ENCODE data around the gene TAOK3. TPM values are rescaled to one million over a fixed set of nuclear protein-coding genes. Genes with fewer than 3 reads are reported as not detected.

The TAOK3 gene
- total and polyA plus RNA-seq, 9 of the 15 experiments (the other 6 are each of a cell fraction or from before 2014, with no cell fraction given): 24.3 to 83.5 (median 47.1) TPM

DNA sequence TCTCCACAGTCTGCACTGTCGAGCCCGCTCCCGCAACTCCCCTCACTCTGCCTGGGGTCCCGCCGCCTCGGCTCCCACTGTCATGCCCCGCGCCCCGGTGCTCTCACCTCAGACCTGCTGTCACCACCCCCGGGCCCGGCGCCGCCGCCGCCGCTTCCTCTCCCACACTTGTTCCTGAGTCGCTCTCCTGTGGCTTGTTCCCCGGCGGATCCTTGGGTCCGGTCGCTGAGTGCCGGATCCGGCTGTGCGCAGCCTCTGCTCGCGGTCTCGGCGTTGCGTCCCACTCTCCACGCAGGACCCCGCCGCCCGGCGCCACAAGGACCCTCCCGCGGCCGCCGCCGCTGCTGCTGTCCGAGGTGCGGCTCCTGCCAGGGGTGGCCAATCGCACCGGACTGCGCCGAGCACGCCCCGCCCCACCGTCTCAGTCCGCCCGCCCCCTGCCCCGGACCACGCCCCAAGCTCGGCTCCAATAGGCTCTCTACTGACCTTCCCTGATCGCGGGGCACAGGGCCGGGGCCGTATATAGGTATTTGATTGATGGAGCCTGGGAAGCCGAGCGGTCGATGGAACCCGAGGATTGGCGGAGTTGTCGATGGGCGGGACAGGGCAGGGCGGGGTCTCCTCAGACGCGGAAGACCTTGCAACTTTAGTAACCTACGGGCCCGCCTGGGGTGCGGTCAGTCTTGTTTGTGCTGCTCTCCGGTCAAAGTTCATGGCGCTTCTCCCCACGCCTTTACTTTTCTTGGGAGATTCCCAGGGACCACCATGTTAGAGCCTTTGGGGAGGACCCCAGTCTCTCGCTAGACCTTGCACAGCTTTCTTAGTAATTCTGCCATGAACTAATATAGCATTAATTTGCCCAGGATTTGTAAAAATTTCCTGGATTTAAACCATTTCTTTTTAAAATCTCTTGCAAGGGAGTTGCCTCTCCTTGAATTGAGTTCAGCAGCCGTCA is at the start of gene TAOK3 (continued):
- TF ChIP-seq, protein P1, sequence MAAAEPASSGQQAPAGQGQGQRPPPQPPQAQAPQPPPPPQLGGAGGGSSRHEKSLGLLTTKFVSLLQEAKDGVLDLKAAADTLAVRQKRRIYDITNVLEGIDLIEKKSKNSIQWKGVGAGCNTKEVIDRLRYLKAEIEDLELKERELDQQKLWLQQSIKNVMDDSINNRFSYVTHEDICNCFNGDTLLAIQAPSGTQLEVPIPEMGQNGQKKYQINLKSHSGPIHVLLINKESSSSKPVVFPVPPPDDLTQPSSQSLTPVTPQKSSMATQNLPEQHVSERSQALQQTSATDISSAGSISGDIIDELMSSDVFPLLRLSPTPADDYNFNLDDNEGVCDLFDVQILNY (CRISPR knock-in tag; IDR thresholded peaks at IDR 0.05): no peak
- TF ChIP-seq WHSC1 (IDR thresholded peaks at IDR 0.05; ENCODE audit: low read length) (no peak), ZFP30 (CRISPR knock-in tag; IDR thresholded peaks at IDR 0.05; ENCODE audit: borderline replicate concordance) (no peak), MYNN (IDR thresholded peaks at IDR 0.05) (no peak), MYNN (CRISPR knock-in tag; IDR thresholded peaks at IDR 0.05) (no peak), KDM4B (IDR thresholded peaks at IDR 0.05; ENCODE audit: borderline replicate concordance in 2 of 2, low read depth in 1 of 2) (no peak), KLF1 (tag; IDR thresholded peaks at IDR 0.05) (no peak), GTF2F1 (IDR thresholded peaks at IDR 0.05; ENCODE audit: low read depth, low read length) (no peak), HNRNPL (IDR thresholded peaks at IDR 0.05; ENCODE audit: low read depth, low read length) (no peak)
- TF ChIP-seq, protein P2, sequence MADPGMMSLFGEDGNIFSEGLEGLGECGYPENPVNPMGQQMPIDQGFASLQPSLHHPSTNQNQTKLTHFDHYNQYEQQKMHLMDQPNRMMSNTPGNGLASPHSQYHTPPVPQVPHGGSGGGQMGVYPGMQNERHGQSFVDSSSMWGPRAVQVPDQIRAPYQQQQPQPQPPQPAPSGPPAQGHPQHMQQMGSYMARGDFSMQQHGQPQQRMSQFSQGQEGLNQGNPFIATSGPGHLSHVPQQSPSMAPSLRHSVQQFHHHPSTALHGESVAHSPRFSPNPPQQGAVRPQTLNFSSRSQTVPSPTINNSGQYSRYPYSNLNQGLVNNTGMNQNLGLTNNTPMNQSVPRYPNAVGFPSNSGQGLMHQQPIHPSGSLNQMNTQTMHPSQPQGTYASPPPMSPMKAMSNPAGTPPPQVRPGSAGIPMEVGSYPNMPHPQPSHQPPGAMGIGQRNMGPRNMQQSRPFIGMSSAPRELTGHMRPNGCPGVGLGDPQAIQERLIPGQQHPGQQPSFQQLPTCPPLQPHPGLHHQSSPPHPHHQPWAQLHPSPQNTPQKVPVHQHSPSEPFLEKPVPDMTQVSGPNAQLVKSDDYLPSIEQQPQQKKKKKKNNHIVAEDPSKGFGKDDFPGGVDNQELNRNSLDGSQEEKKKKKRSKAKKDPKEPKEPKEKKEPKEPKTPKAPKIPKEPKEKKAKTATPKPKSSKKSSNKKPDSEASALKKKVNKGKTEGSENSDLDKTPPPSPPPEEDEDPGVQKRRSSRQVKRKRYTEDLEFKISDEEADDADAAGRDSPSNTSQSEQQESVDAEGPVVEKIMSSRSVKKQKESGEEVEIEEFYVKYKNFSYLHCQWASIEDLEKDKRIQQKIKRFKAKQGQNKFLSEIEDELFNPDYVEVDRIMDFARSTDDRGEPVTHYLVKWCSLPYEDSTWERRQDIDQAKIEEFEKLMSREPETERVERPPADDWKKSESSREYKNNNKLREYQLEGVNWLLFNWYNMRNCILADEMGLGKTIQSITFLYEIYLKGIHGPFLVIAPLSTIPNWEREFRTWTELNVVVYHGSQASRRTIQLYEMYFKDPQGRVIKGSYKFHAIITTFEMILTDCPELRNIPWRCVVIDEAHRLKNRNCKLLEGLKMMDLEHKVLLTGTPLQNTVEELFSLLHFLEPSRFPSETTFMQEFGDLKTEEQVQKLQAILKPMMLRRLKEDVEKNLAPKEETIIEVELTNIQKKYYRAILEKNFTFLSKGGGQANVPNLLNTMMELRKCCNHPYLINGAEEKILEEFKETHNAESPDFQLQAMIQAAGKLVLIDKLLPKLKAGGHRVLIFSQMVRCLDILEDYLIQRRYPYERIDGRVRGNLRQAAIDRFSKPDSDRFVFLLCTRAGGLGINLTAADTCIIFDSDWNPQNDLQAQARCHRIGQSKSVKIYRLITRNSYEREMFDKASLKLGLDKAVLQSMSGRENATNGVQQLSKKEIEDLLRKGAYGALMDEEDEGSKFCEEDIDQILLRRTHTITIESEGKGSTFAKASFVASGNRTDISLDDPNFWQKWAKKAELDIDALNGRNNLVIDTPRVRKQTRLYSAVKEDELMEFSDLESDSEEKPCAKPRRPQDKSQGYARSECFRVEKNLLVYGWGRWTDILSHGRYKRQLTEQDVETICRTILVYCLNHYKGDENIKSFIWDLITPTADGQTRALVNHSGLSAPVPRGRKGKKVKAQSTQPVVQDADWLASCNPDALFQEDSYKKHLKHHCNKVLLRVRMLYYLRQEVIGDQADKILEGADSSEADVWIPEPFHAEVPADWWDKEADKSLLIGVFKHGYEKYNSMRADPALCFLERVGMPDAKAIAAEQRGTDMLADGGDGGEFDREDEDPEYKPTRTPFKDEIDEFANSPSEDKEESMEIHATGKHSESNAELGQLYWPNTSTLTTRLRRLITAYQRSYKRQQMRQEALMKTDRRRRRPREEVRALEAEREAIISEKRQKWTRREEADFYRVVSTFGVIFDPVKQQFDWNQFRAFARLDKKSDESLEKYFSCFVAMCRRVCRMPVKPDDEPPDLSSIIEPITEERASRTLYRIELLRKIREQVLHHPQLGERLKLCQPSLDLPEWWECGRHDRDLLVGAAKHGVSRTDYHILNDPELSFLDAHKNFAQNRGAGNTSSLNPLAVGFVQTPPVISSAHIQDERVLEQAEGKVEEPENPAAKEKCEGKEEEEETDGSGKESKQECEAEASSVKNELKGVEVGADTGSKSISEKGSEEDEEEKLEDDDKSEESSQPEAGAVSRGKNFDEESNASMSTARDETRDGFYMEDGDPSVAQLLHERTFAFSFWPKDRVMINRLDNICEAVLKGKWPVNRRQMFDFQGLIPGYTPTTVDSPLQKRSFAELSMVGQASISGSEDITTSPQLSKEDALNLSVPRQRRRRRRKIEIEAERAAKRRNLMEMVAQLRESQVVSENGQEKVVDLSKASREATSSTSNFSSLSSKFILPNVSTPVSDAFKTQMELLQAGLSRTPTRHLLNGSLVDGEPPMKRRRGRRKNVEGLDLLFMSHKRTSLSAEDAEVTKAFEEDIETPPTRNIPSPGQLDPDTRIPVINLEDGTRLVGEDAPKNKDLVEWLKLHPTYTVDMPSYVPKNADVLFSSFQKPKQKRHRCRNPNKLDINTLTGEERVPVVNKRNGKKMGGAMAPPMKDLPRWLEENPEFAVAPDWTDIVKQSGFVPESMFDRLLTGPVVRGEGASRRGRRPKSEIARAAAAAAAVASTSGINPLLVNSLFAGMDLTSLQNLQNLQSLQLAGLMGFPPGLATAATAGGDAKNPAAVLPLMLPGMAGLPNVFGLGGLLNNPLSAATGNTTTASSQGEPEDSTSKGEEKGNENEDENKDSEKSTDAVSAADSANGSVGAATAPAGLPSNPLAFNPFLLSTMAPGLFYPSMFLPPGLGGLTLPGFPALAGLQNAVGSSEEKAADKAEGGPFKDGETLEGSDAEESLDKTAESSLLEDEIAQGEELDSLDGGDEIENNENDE (IDR thresholded peaks at IDR 0.05; ENCODE audit: low read depth, low read length): no peak
- TF ChIP-seq, protein P3, sequence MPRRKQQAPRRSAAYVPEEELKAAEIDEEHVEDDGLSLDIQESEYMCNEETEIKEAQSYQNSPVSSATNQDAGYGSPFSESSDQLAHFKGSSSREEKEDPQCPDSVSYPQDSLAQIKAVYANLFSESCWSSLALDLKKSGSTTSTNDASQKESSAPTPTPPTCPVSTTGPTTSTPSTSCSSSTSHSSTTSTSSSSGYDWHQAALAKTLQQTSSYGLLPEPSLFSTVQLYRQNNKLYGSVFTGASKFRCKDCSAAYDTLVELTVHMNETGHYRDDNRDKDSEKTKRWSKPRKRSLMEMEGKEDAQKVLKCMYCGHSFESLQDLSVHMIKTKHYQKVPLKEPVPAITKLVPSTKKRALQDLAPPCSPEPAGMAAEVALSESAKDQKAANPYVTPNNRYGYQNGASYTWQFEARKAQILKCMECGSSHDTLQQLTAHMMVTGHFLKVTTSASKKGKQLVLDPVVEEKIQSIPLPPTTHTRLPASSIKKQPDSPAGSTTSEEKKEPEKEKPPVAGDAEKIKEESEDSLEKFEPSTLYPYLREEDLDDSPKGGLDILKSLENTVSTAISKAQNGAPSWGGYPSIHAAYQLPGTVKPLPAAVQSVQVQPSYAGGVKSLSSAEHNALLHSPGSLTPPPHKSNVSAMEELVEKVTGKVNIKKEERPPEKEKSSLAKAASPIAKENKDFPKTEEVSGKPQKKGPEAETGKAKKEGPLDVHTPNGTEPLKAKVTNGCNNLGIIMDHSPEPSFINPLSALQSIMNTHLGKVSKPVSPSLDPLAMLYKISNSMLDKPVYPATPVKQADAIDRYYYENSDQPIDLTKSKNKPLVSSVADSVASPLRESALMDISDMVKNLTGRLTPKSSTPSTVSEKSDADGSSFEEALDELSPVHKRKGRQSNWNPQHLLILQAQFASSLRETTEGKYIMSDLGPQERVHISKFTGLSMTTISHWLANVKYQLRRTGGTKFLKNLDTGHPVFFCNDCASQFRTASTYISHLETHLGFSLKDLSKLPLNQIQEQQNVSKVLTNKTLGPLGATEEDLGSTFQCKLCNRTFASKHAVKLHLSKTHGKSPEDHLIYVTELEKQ (CRISPR knock-in tag; IDR thresholded peaks at IDR 0.05): no peak

Measured in K562 (cell line).